Liver (tissue), 3 donors: ENCODE data around the gene DLK2.

Experiments used
- ATF3 ChIP-seq: IDR thresholded peaks from 2 replicates; pipeline ENCODE4 v1.6.1; 2016; ENCODE audit warnings: antibody characterized with exemption
- CTCF ChIP-seq: fragments of 150-350 bp; IDR thresholded peaks from 2 replicates; pipeline ENCODE4 v1.5.1; 2017; ENCODE audit warnings: improper control_type of control experiment, low read depth, low read length; ENCODE audit not compliant: missing input control
- EGR1 ChIP-seq, 2 donors: IDR thresholded peaks; 2 replicates each; pipeline ENCODE4 v1.6.1; 2016 to 2018; ENCODE audit warnings: antibody characterized with exemption in 2 of 2, low read depth in 2 of 2
- JUND ChIP-seq, 2 donors: IDR thresholded peaks; 2 replicates each; pipeline ENCODE4 v1.6.1; 2016; ENCODE audit warnings: antibody characterized with exemption in 2 of 2
- RAD21 ChIP-seq, 2 donors: IDR thresholded peaks; 2 replicates each; pipeline ENCODE4 v1.6.1; 2016; ENCODE audit warnings: antibody characterized with exemption in 2 of 2, mild to moderate bottlenecking in 2 of 2
- REST ChIP-seq: IDR thresholded peaks from 2 replicates; pipeline ENCODE4 v1.6.1; 2016; ENCODE audit warnings: antibody characterized with exemption, mild to moderate bottlenecking
- YY1 ChIP-seq: IDR thresholded peaks from 2 replicates; pipeline ENCODE4 v1.6.1; 2016; ENCODE audit warnings: antibody characterized with exemption, mild to moderate bottlenecking
- donor health status: healthy.
- donor health status: healthy.

- TF ChIP-seq CTCF (no peak), RAD21 (IDR thresholded peaks at IDR 0.05) (no peak), JUND (IDR thresholded peaks at IDR 0.05) (no peak), REST (no peak), EGR1 (IDR thresholded peaks at IDR 0.05; ENCODE audit: low read depth in 2 of 2) (no peak), YY1 (no peak), ATF3 (no peak)
Observed at GRCh38 chr6:43478008-43478372, 22.6 kb upstream of the DLK2 start.
